Coronary artery (tissue), 2 donors: ENCODE data around the gene PLCH2.

Experiments used
- DNase-seq: peaks from one replicate; pipeline ENCODE4 v3.0.0-alpha.2; 2017; ENCODE audit warnings: low spot score
- H3K27ac ChIP-seq, 2 donors: fragments of 200-600 bp; sonication (generic); one replicate each; pipeline ENCODE4 v1.5.1; 2016 to 2019
- H3K4me3 ChIP-seq: fragments of 200-600 bp; sonication (generic); 2 replicates; pipeline ENCODE4 v1.5.1; 2016; ENCODE audit warnings: mild to moderate bottlenecking, moderate library complexity
- TF ChIP-seq, protein P1 (sequence below): fragments of 200-600 bp; sonication (generic); IDR thresholded peaks from one replicate; pipeline ENCODE4 v1.5.1; 2019; ENCODE audit warnings: antibody characterized with exemption

The PLCH2 gene

DNA sequence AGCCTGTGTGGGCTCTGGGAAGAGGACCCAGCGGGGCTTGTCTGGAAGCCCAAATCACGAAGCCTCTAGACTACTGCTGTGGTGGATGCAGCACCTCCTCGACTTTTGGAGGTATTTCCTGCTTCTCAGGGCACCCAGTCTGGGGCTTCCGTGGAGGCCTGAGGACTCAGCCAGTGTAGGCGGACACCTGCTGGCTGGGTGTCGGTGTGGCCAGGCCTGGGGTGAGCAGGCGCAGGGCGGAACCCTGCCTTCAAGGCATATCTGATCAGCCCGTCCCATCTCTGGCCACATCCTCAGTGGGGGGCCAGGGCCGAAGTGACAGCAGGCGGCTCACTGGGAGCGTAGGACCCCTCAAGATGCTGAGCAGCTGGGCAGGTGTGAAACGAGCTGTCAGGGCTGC is 6.9 kb downstream of the PLCH2 start:
- TF ChIP-seq, protein P1, sequence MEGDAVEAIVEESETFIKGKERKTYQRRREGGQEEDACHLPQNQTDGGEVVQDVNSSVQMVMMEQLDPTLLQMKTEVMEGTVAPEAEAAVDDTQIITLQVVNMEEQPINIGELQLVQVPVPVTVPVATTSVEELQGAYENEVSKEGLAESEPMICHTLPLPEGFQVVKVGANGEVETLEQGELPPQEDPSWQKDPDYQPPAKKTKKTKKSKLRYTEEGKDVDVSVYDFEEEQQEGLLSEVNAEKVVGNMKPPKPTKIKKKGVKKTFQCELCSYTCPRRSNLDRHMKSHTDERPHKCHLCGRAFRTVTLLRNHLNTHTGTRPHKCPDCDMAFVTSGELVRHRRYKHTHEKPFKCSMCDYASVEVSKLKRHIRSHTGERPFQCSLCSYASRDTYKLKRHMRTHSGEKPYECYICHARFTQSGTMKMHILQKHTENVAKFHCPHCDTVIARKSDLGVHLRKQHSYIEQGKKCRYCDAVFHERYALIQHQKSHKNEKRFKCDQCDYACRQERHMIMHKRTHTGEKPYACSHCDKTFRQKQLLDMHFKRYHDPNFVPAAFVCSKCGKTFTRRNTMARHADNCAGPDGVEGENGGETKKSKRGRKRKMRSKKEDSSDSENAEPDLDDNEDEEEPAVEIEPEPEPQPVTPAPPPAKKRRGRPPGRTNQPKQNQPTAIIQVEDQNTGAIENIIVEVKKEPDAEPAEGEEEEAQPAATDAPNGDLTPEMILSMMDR: no peak
- Histone ChIP-seq H3K4me3 (no peak overlapping the region), H3K27ac (no peak overlapping the region)
- DNase-seq: no peak

DNA sequence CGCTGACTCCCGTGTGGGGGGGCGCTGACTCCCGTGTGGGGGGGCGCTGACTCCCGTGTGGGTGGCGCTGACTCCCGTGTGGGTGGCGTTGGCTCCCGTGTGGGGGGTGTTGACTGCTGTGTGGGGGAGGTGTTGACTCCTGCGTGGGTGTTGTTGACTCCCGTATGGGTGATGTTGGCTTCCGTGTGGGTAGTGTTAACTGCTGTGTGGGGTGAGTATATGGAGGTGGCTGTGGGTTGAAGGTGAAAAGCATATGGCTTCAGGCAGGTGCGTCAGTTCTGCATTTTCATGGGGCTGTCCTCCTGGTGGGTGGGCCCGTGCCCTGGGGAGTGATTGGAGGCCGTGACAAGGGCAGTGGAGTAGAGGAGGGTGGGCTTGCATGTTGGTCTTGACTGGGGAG is 7.9 kb downstream of the PLCH2 start:
- no peak overlapping the region for H3K4me3 ChIP-seq
- no peak overlapping the region for H3K27ac ChIP-seq
- TF ChIP-seq, protein P1: no peak
- DNase-seq: no peak

DNA sequence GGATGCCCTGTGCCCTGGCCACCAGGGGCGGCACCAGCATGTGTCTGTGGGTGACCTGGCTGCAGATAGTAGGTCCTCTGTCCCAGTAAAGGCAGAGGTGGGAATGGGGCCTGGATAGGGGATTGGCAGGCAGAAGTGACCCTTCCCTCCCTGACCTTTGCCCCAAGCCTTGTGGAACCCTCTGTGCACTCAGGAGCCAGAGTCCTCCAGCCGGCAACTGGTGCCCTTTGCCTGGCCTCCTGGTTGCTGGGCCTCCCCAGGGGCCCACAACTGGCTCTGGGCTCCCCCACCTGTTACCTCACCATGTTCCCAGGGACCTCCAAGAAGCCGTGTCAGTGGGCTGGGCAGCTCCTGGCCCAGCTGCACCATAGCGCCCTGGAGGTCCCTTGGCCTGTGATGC is 10.0 kb downstream of the PLCH2 start:
- no peak overlapping the region for H3K27ac ChIP-seq
- TF ChIP-seq, protein P1: no peak
- DNase-seq: no peak

DNA sequence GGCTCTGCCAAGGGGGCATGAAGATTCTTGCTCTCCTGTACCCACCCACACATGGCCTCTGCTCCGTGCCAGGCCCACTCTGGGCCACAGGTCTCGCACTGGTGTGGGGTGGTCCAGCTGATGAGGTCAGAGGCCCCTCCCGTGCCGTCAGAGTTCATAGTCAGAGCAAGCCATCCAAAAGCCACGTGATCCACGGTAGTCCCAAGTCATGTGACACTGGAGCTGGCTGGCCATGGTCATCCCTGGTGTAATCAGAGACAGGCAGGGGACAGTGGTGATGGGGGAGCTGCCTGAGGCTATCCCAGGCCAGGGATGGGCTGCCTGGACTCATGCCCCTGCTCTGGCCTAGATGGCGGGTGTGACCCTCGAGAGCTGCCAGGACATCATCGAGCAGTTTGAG is 10.5 kb downstream of the PLCH2 start:
- Histone ChIP-seq H3K27ac (no peak overlapping the region), H3K4me3 (no peak overlapping the region)
- no peak for DNase-seq
- TF ChIP-seq, protein P1: no peak

More for the DNA sequence above, 10.0 kb downstream of the PLCH2 start:
- H3K4me3 ChIP-seq: no peak overlapping the region

DNA sequence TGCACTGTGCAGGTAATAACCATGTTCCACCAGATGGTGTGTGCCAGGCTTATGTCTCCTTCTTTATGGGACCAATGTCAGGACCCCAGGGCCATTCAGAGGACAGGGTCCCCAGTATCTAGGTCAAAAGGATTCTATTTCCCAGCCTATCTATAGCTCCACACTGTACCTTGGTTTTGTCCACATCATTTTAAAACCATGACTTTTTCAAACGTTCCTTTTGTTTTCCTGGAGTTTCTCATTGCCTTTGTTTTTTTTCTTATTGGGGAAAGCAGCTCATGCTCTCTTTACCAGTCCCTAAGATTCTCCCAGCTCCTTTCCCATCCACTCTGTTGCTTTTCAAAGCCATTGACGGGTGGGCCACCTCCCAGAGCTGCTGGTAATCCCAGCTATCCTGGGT is 12.6 kb downstream of the PLCH2 start:
- Histone ChIP-seq H3K27ac (no peak overlapping the region), H3K4me3 (no peak overlapping the region)
- TF ChIP-seq, protein P1: no peak
- no peak for DNase-seq

DNA sequence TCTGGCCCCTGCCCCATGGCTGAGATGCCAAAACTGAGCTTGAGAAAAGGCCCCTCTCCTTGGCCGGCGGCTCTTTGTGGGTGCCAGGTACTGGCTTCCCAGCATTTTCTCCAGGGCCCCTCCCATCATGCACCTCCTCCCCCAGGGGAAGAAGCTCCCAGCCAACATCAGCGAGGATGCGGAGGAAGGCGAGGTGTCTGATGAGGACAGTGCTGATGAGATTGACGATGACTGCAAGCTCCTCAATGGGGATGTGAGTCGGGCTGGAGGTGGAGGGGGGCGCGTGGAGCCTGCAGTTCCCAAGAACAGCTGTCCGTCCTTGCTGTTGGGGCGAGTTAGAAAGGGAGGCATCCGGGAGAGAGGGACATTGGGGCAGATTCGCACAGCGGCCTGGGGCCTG is 13.5 kb downstream of the PLCH2 start:
- TF ChIP-seq, protein P1: no peak
- no peak overlapping the region for H3K4me3 ChIP-seq
- DNase-seq: no peak
- no peak overlapping the region for H3K27ac ChIP-seq

DNA sequence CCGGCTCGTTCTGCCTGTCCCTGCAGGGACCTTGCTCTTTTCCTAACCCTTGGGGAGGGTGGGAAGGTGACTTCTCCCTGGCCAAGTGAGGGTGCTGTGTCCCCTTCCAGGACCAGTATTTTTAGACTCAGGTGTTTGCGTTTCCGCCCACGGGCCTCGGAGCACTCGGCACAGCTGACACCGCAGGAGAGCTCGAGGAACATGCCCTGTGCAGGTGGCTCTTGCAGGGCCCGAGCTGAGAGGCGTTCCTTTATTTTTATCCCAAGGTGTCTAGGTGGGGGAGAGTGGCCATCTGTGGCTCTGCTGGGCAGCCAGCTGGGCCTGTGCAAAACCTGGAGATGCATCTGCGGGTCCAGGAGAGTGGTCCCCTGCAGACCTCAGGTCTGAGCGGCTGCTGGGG is 16.0 kb downstream of the PLCH2 start:
- TF ChIP-seq, protein P1: no peak
- H3K4me3 ChIP-seq: no peak overlapping the region
- no peak for DNase-seq
- no peak overlapping the region for H3K27ac ChIP-seq
